GM12891 (cell line): ENCODE data around the gene CUBN.

Source experiments
- POLR2A ChIP-seq: IDR thresholded peaks from 2 replicates; pipeline ENCODE4 v1.6.1; 2011; ENCODE audit warnings: low read depth, low read length, control low read depth
- TAF1 ChIP-seq: IDR thresholded peaks from 2 replicates; pipeline ENCODE4 v1.6.1; 2011; ENCODE audit warnings: low read depth, low read length, control low read depth

DNA sequence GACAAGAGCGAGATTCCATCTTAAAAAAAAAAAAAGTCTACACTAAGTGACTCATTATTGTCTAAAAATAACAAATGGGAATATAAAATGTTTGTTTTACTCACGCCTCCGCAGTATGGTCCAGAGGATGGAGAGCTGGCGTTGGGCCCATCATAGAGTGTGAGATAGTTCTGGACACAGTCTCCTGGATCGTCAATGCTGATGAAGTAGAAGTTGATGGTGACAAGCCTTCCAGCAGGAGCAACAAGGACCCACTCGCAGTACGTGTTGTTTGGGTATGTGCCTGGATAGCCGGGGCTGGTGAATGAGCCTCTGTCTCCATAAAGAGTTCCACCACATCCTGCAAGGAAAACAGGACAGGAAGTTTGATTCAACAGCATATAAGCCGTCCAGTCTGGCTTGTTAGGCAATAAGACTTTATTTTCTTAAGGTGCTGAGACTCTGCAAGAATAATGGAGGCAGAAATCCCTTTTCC lies 300.9 kb downstream of the CUBN start:
- TF ChIP-seq POLR2A = no peak
- no peak for TF ChIP-seq TAF1
